ENCODE data around the gene URB2. TPM values are rescaled to one million over a fixed set of nuclear protein-coding genes. Genes with fewer than 3 reads are reported as not detected.
"Not testable (repeated sequence)": the region's sequence is repeated elsewhere in the genome, so short reads cannot be mapped to it uniquely, and the experiment has no call there.

Gene URB2
- total and polyA plus RNA-seq, 8 donors = 5.5 to 10.7 (median 7.2) TPM

GRCh38 chr1:229594227-229595008 is 31.6 kb upstream of the URB2 start:
- DNase-seq = no peak

GRCh38 chr1:229595876-229596275 is 30.2 kb upstream of the URB2 start:
- intact Hi-C loops (cut with DNase I) = not testable (repeated sequence)

More at GRCh38 chr1:229594227-229595008, 31.6 kb upstream of the URB2 start:
- no peak for ATAC-seq
- Histone ChIP-seq H3K36me3 (peaks cover 0 to 41% of the 10 kb centered on the region in 2 donors), H3K4me1 (peaks cover 4 to 12% of the 10 kb centered on the region in 2 donors), H3K27ac (no peak overlapping the region), H3K9me3 (no peaks in the 10 kb centered on the region), H3K4me3 (no peak overlapping the region), H3K27me3 (no peaks in the 10 kb centered on the region)
- intact Hi-C loops (cut with DNase I) = no loop called here
- TF ChIP-seq CTCF (IDR thresholded peaks at IDR 0.05) = no peak

GRCh38 chr1:229596925-229597699 is 28.9 kb upstream of the URB2 start:
- DNase-seq = peak in 1 of 4 donors; percentile 32
- Histone ChIP-seq H3K27ac (peak overlapping the region; percentile 47 to 73), H3K9me3 (no peaks in the 10 kb centered on the region), H3K36me3 (peaks cover 0 to 54% of the 10 kb centered on the region in 2 donors), H3K4me3 (no peak overlapping the region), H3K4me1 (peaks cover 4 to 12% of the 10 kb centered on the region in 2 donors), H3K27me3 (no peaks in the 10 kb centered on the region)
- no peak for TF ChIP-seq CTCF (IDR thresholded peaks at IDR 0.05)
- intact Hi-C loops (cut with DNase I) = no loop called here
- peak; percentile 77 for ATAC-seq

More at GRCh38 chr1:229595876-229596275, 30.2 kb upstream of the URB2 start:
- not testable (repeated sequence) for H3K9me3 ChIP-seq, DNase-seq, H3K4me3 ChIP-seq, ATAC-seq, H3K27me3 ChIP-seq
- Histone ChIP-seq H3K36me3 (peaks cover 0 to 51% of the 10 kb centered on the region in 2 donors), H3K27ac (peak overlapping the region in 1 of 2 donors; percentile 73), H3K4me1 (peaks cover 4 to 12% of the 10 kb centered on the region in 2 donors)

GRCh38 chr1:229597877-229598276 is 28.2 kb upstream of the URB2 start:
- H3K4me3 ChIP-seq = no peak overlapping the region
- H3K9me3 ChIP-seq = no peaks in the 10 kb centered on the region
- H3K36me3 ChIP-seq = peaks cover 0 to 54% of the 10 kb centered on the region in 2 donors
- DNase-seq (no peak), ATAC-seq (no peak)
- H3K27ac ChIP-seq = peak overlapping the region; percentile 47 to 73
- H3K27me3 ChIP-seq = no peaks in the 10 kb centered on the region
- intact Hi-C loops (cut with DNase I) = no loop called here
- H3K4me1 ChIP-seq = peaks cover 4 to 12% of the 10 kb centered on the region in 2 donors
- no peak for TF ChIP-seq CTCF (IDR thresholded peaks at IDR 0.05)

GRCh38 chr1:229599218-229599954 is 26.7 kb upstream of the URB2 start:
- ATAC-seq = no peak
- Histone ChIP-seq H3K27me3 (no peaks in the 10 kb centered on the region), H3K27ac (no peak overlapping the region), H3K4me1 (peaks cover 4 to 12% of the 10 kb centered on the region in 2 donors), H3K4me3 (no peak overlapping the region), H3K36me3 (peaks cover 0 to 52% of the 10 kb centered on the region in 2 donors), H3K9me3 (no peaks in the 10 kb centered on the region)
- intact Hi-C loops (cut with DNase I) = no loop called here
- no peak for DNase-seq
- TF ChIP-seq CTCF (IDR thresholded peaks at IDR 0.05) = no peak
